ENCODE results near the gene OR9G1. TPM values are rescaled to one million over a fixed set of nuclear protein-coding genes. Genes with fewer than 3 reads are reported as not detected.

Gene OR9G1
- total RNA-seq, 1 donor from 2014 or later, result not detected

Small RNA genes within 50 kb of the gene (small RNA-seq; reads per million reads assigned to genes)
- not detected for gene AP001803.1
- gene AP004245.1, result not detected
- gene MIR6128, result not detected

Other genes starting within 250 kb of the OR9G1 start
- gene OR5M3, start 225.7 kb upstream of the OR9G1 start, total RNA-seq, result not detected
- gene OR5M8, start 207.7 kb upstream of the OR9G1 start, total RNA-seq, result not detected
- not detected for gene OR5M11, start 155.8 kb upstream of the OR9G1 start, total RNA-seq
- gene OR5M10, start 121.4 kb upstream of the OR9G1 start, total RNA-seq, result not detected
- not detected for gene OR5M1, start 84.2 kb upstream of the OR9G1 start, total RNA-seq
- gene OR5AP2, start 56.7 kb upstream of the OR9G1 start, total RNA-seq, result not detected
- gene OR5AR1, start 35.4 kb upstream of the OR9G1 start, total RNA-seq, result not detected
- not detected for gene OR9G4, start 49.6 kb downstream of the OR9G1 start, total RNA-seq